K562 (cell line): ENCODE data around the gene EPN2. TPM values are rescaled to one million over a fixed set of nuclear protein-coding genes. Genes with fewer than 3 reads are reported as not detected.

Source experiments
- ATAC-seq: fragments of 200-7000 bp; cut with Tn5 transposase; 3 replicates; pipeline ENCODE4 v1.9.1; 2020; ENCODE audit warnings: moderate library complexity
- BruUV-seq: library from RNA; stranded (reverse); fragments of 400-500 nt; replicated peaks from 2 replicates; lab custom pipeline; 2021; lab: Mats Ljungman, UMichigan
- CTCF ChIA-PET: fragments of 300-600 bp; formaldehyde crosslinking; extraction: SDS; loops from one replicate; lab custom pipeline; 2021; ENCODE audit warnings: low intra/inter-chr PET ratio; lab: Yijun Ruan, JAX
- POLR2A ChIA-PET: fragments of 300-600, 350-650 bp; sonication (Branson Sonifier 250); formaldehyde crosslinking; extraction: SDS; loops from one replicate; lab custom pipeline; 2021; ENCODE audit warnings: antibody characterized with exemption, inconsistent platforms; lab: Yijun Ruan, JAX
- DNase-seq, 4 experiments: peaks; one replicate each; pipeline versions ENCODE4 v3.0.0 to v3.0.0-alpha.2; 2011 to 2018; ENCODE audit warnings: low spot score in 3 of 4, mixed read lengths in 3 of 4; ENCODE audit errors: extremely low read depth in 1 of 4
- FAIRE-seq: peaks from 2 replicates; lab custom pipeline; 2011; peaks lifted over from hg19 to GRCh38; lab: Jason Lieb, UNC
- H2AFZ ChIP-seq: 2 replicates; pipeline ENCODE4 v1.6.0; 2011; ENCODE audit warnings: low read depth, low read length, control low read depth, inconsistent platforms
- H3K27ac ChIP-seq: fragments of 200-600 bp; 3 replicates; pipeline ENCODE4 v1.8.0; 2011; ENCODE audit warnings: low read depth, mild to moderate bottlenecking, control low read depth, inconsistent platforms, low read length, moderate library complexity, mixed read lengths; ENCODE audit errors: extremely low read depth
- H3K27me3 ChIP-seq, 2 experiments: fragments of 300-600 bp in 1 of 2; 2 replicates in 1 of 2; 3 replicates in 1 of 2; pipeline versions ENCODE4 v1.6.0 to v1.8.0; 2011; ENCODE audit warnings: inconsistent platforms in 2 of 2, low read length in 2 of 2, mild to moderate bottlenecking in 1 of 2, mixed read lengths in 1 of 2, moderate library complexity in 1 of 2; ENCODE audit not compliant: control insufficient read depth in 2 of 2, insufficient read depth in 2 of 2
- H3K36me3 ChIP-seq: fragments of 300-600 bp; 3 replicates; pipeline ENCODE4 v1.8.0; 2011; ENCODE audit warnings: mild to moderate bottlenecking, low read length, inconsistent platforms; ENCODE audit not compliant: control insufficient read depth, insufficient read depth
- H3K4me1 ChIP-seq, 2 experiments: fragments of 200-600 bp in 1 of 2; replicated peaks in 1 of 2; 2 replicates in 1 of 2; 3 replicates in 1 of 2; pipeline versions ENCODE4 v1.5.1 to v1.8.0; 2011; ENCODE audit warnings: inconsistent platforms in 2 of 2, low read length in 2 of 2, mild to moderate bottlenecking in 1 of 2, mixed read lengths in 1 of 2, moderate library complexity in 1 of 2; ENCODE audit not compliant: control insufficient read depth in 2 of 2, insufficient read depth in 2 of 2
- H3K4me2 ChIP-seq: 2 replicates; pipeline ENCODE4 v1.6.1; 2011; ENCODE audit warnings: low read length, control low read depth, inconsistent platforms, mixed read lengths; ENCODE audit not compliant: insufficient read depth
- H3K4me3 ChIP-seq: fragments of 200-600 bp; sonication (generic), shearing (Covaris generic); 2 replicates; pipeline ENCODE4 v1.5.1; 2016; ENCODE audit warnings: control low read depth, inconsistent platforms
- H3K79me2 ChIP-seq: fragments of 200-600 bp; 3 replicates; pipeline ENCODE4 v1.8.0; 2011; ENCODE audit warnings: low read length, inconsistent platforms; ENCODE audit not compliant: control insufficient read depth, insufficient read depth
- H3K9ac ChIP-seq, 2 experiments: 2 replicates each; pipeline versions ENCODE4 v1.6.0 to v1.6.1; 2011; ENCODE audit warnings: low read depth in 2 of 2, low read length in 2 of 2, control low read depth in 1 of 2, inconsistent platforms in 1 of 2, mild to moderate bottlenecking in 1 of 2, mixed read lengths in 1 of 2; ENCODE audit not compliant: insufficient read depth in 1 of 2
- H3K9me1 ChIP-seq: one replicate; pipeline ENCODE4 v1.6.0; 2011; ENCODE audit warnings: inconsistent platforms, mild to moderate bottlenecking, low read length, moderate library complexity; ENCODE audit not compliant: control insufficient read depth, insufficient read depth
- H3K9me3 ChIP-seq: replicated peaks from 2 replicates; pipeline ENCODE4 v1.5.1; 2011; ENCODE audit warnings: low read depth, low read length, inconsistent platforms; ENCODE audit not compliant: control insufficient read depth, insufficient read depth
- H4K20me1 ChIP-seq: replicated peaks from 2 replicates; pipeline ENCODE4 v1.6.1; 2011; ENCODE audit warnings: low read length, inconsistent platforms, mixed read lengths; ENCODE audit not compliant: control insufficient read depth, insufficient read depth
- FOXA3 ChIP-seq, 2 experiments: fragments of 450-650 bp in 1 of 2; sonication (generic) in 1 of 2; formaldehyde crosslinking; IDR thresholded peaks in 1 of 2; conservative IDR thresholded peaks in 1 of 2; 2 replicates each; pipeline versions ENCODE4 v1.4.0 to v1.8.0; 2020 to 2022; ENCODE audit warnings: mild to moderate bottlenecking in 2 of 2, missing genetic modification reagents in 1 of 2
- FOXK1 ChIP-seq: sonication (generic); formaldehyde crosslinking; IDR thresholded peaks from 2 replicates; pipeline ENCODE4 v1.8.0; 2022; ENCODE audit warnings: missing genetic modification reagents, mild to moderate bottlenecking, borderline replicate concordance
- KDM4B ChIP-seq, 2 experiments: fragments of 450-650 bp in 1 of 2; sonication (generic) in 1 of 2; IDR thresholded peaks; 2 replicates each; pipeline ENCODE4 v1.6.1; 2016 to 2017; ENCODE audit warnings: borderline replicate concordance in 2 of 2, antibody characterized with exemption in 1 of 2, low read depth in 1 of 2, mild to moderate bottlenecking in 1 of 2
- RAD51 ChIP-seq: fragments of 450-650 bp; IDR thresholded peaks from 2 replicates; pipeline ENCODE4 v1.7.1; 2016; ENCODE audit warnings: low read depth, mild to moderate bottlenecking, borderline replicate concordance
- ZBTB17 ChIP-seq: fragments of 450-650 bp; formaldehyde crosslinking; IDR thresholded peaks from 2 replicates; pipeline ENCODE4 v1.4.0; 2020; ENCODE audit warnings: mild to moderate bottlenecking
- ZNF124 ChIP-seq: sonication (generic); formaldehyde crosslinking; IDR thresholded peaks from 2 replicates; pipeline ENCODE4 v1.8.1; 2022; ENCODE audit warnings: missing genetic modification reagents
- ZSCAN29 ChIP-seq: fragments of 450-650 bp; IDR thresholded peaks from 2 replicates; pipeline ENCODE4 v1.6.1; 2017
- WGBS: fragments of 100-300 bp; shearing (Covaris generic); methylation state at CpG from one replicate; pipeline ENCODE4 v1.1.6; 2016; ENCODE audit warnings: low coverage, mixed read lengths; ENCODE audit not compliant: insufficient coverage; ENCODE audit errors: missing lambda C conversion rate; 5-methylcytosine and 5-hydroxymethylcytosine counted together
- in situ Hi-C: fragments of 300-500 bp; cut with MboI; formaldehyde crosslinking; loops from 4 replicates; pipeline ENCODE4 v1.15.0; 2018; ENCODE audit warnings: inconsistent platforms, mixed read lengths
- intact Hi-C: fragments of 100-400 bp; cut with micrococcal nuclease; formaldehyde crosslinking; loops from 2 replicates; pipeline ENCODE4 v1.14.2; 2022
- polyA plus RNA-seq, 8 experiments: library from polyadenylated mRNA; depleted of rRNA in 4 of 8; stranded (reverse) in 5 of 8; unstranded in 3 of 8; fragments of >200 nt; fragmentation: Nextera tagmentation in 2 of 8; fragmentation: Illumina TruSeq in 1 of 8; extraction: Ambion mirVana in 2 of 8; extraction: Trizol in 1 of 8; gene quantifications; 2 replicates each; pipeline versions ENCODE4 v1.2.1 to v1.2.3, GENCODE V29; 2011 to 2014; ENCODE audit warnings: inconsistent platforms in 1 of 8, missing spikeins in 1 of 8
- total RNA-seq, 7 experiments: library from RNA; depleted of rRNA in 6 of 7; stranded (reverse); fragments of >200 nt in 6 of 7; fragmentation: Illumina TruSeq in 2 of 7; extraction: Trizol in 2 of 7; gene quantifications; 2 replicates each; pipeline versions ENCODE4 v1.2.1 to v1.2.3, GENCODE V29; 2011 to 2021; ENCODE audit warnings: low replicate concordance in 1 of 7
- TF ChIP-seq, protein P1 (sequence below): fragments of 250-450 bp; sonication (Bioruptor Pico); IDR thresholded peaks from 2 replicates; pipeline ENCODE4 v1.5.1; 2021; ENCODE audit warnings: mild to moderate bottlenecking

EPN2 gene
- total and polyA plus RNA-seq, 9 of the 15 experiments (the other 6 are each of a cell fraction or from before 2014, with no cell fraction given) = 1.0 to 12.9 (median 8.9) TPM

DNA sequence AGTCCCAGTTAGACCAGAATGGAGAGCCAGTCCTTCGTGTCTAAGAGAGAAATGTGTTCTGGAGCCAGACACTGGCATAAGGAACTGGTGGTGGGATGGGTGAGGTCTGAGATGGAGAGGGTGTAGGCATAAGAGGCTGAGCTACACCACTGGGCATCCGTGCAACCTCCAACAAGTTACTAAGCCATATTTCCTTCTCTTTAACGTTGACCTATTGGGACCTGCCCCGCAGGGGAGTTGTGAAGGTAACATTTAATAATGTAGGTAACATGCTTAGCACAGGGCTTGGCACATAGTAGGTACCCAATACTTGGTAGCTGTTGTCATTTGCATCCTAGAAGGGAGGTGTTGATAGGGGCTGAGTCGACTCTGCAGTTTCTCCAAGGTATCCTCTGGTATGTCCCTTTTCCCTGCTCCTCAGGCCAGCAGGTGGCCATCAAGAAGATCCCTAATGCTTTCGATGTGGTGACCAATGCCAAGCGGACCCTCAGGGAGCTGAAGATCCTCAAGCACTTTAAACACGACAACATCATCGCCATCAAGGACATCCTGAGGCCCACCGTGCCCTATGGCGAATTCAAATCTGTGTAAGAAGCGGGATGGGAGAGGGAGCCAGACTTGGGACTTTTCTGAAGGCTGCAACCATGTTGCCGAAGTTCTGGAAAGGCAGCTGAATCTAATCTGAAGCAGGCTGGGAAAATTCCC, 142.3 kb downstream of the EPN2 start:
- TSS peak; percentile 39 for BruUV-seq
- H3K9me1 ChIP-seq = no peaks in the 10 kb centered on the region
- ChIA-PET POLR2A (no interaction called here), CTCF (no interaction called here)
- no peak for TF ChIP-seq ZNF124 (CRISPR knock-in tag)
- no peak for TF ChIP-seq KDM4B (IDR thresholded peaks at IDR 0.05; ENCODE audit: borderline replicate concordance in 2 of 2, low read depth in 1 of 2)
- TF ChIP-seq FOXA3 (CRISPR knock-in tag; conservative IDR thresholded peaks at IDR 0.05 in 1 of 2, IDR thresholded peaks at IDR 0.05 in 1 of 2) = no peak
- no peak for TF ChIP-seq RAD51
- TF ChIP-seq ZSCAN29 = no peak
- no peak for TF ChIP-seq FOXK1
- TF ChIP-seq, protein P1, sequence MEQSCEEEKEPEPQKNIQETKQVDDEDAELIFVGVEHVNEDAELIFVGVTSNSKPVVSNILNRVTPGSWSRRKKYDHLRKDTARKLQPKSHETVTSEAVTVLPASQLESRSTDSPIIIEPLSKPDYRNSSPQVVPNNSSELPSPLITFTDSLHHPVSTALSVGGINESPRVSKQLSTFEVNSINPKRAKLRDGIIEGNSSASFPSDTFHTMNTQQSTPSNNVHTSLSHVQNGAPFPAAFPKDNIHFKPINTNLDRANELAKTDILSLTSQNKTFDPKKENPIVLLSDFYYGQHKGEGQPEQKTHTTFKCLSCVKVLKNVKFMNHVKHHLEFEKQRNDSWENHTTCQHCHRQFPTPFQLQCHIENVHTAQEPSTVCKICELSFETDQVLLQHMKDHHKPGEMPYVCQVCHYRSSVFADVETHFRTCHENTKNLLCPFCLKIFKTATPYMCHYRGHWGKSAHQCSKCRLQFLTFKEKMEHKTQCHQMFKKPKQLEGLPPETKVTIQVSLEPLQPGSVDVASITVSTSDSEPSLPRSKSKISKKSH (CRISPR knock-in tag) = no peak
- no peak for TF ChIP-seq ZBTB17
- no peak overlapping the region for H2AFZ ChIP-seq
- H3K4me1 ChIP-seq = peaks cover 2 to 18% of the 10 kb centered on the region in 2 experiments; a peak in 4 of 5 replicates
- H3K27ac ChIP-seq = no peak overlapping the region
- DNase-seq (no peak), FAIRE-seq (no peak), ATAC-seq (no peak)
- peaks cover 9% of the 10 kb centered on the region; the same call in 2 of the 3 replicates for H3K79me2 ChIP-seq
- H3K4me2 ChIP-seq = peak overlapping the region; percentile 81
- H3K4me3 ChIP-seq = peak overlapping the region; percentile 65; the same call in 1 of the 2 replicates
- peaks cover 21% of the 10 kb centered on the region; the same call in 2 of the 3 replicates for H3K36me3 ChIP-seq
- in situ Hi-C loops (no loop called here), intact Hi-C loops (no loop called here)
- H3K27me3 ChIP-seq = no peaks in the 10 kb centered on the region; a peak in 1 of 5 replicates
- H3K9ac ChIP-seq = peak overlapping the region; percentile 61 to 94; a peak in 2 of 4 replicates
- 79% methylated on average over 12 of the region's 13 CpGs for WGBS
- H3K9me3 ChIP-seq = no peaks in the 10 kb centered on the region
- no peaks in the 10 kb centered on the region for H4K20me1 ChIP-seq
